CD4-positive, alpha-beta T cell treated with Interleukin-10 for 1 hour (primary cell): ENCODE measurements around the gene OSBPL6.
"Not testable (repeated sequence)": the region's sequence is repeated elsewhere in the genome, so short reads cannot be mapped to it uniquely, and the experiment has no call there.

Experiments used
- DNase-seq: peaks from one replicate; pipeline ENCODE4 v3.0.0-alpha.2; 2020

OSBPL6 gene

GRCh38 chr2:178315078-178315477 is 120.8 kb downstream of the OSBPL6 start:
- DNase-seq: no peak

GRCh38 chr2:178315488-178315948 is 121.2 kb downstream of the OSBPL6 start:
- no peak for DNase-seq

DNA sequence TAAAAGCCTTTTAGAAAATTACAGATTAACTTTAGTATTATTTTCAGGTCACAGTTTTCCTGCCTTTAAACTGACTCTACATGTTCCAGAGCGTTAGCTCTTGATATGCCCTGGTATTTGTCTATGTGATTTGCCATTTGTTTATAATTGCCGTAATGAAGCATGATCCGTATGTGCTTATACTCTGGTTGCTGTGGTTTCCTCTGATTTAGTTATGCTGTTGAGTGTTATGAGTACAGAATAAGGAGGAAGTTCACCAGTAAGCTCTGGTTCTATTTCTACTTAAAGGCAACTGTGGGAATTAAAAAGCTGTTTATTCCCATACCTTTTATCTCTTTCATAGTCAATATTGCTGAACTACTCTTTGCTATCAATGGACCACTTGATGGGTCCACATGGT is 123.5 kb downstream of the OSBPL6 start:
- DNase-seq: no peak

DNA sequence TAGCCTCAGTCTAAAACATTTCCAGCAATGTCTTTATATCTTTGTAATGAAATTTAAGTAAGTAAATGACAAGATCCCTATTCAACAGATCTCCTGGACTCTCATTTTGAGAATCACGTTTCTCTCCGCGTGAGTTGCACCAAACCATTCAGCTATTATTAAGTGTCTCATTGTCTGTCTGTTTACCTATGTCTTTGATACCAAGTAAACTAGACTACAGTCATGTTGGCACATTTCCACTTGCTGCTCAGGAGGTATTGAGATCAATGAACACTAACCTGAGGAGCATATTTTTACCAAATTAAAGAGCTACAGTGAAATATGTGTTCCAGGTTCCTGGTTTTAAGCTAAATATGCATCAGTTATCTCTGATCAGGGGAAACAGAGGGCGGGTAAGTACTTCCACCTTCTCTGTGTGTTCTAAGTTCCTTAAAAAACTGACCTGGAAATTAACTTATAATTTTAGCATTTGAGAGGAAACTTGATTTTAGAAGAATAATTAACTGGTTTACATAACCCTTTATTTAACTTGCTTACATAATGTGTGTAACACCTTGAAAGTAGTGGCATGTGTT is 125.8 kb downstream of the OSBPL6 start:
- no peak for DNase-seq

- DNase-seq: no peak
Observed at GRCh38 chr2:178322068-178322467, 127.8 kb downstream of the OSBPL6 start.

- DNase-seq: not testable (repeated sequence)
Observed at GRCh38 chr2:178323331-178323730, 129.0 kb downstream of the OSBPL6 start.

DNA sequence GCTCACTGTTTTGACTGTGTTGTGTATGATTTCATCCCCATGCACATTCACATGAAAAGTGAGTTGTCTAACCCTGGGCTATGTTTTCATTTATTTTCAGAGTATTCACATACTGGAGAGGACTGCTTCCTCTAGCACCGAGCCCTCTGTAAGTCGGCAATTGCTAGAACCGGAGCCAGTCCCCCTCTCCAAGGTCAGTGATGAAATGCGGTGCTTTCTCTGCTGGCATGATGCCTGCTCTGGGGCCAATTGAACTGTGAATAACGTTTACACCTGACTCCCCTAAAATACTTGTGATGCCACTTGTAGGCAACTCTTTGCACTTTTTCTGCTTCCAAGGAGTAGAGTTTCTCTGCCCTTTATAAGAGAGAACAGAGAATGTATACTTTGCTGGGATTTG is 129.8 kb downstream of the OSBPL6 start:
- no peak for DNase-seq

DNA sequence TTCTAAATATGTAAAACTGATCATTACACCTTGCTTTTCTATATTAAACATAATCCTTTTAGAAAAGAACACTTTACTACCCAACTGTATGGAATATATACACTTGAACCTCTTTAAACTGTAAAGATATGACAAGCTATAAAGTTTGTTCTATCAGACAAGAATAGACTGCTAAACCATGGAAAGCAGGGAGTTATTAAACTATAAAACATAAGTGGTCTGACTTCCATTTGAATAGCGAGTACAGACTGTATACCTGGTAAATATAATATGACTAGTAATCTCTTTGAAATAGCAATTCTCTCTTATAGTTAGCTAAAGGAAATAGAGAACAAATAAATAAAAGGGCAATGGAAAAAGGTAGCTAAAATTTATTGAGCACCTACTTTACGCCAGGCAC is 131.0 kb downstream of the OSBPL6 start:
- DNase-seq: no peak

GRCh38 chr2:178327516-178327915 is 133.2 kb downstream of the OSBPL6 start:
- DNase-seq: no peak

GRCh38 chr2:178328037-178328436 is 133.7 kb downstream of the OSBPL6 start:
- no peak for DNase-seq

GRCh38 chr2:178330175-178331017 is 136.1 kb downstream of the OSBPL6 start:
- DNase-seq: no peak

- no peak for DNase-seq
Observed at GRCh38 chr2:178331474-178332432, 137.4 kb downstream of the OSBPL6 start.

DNA sequence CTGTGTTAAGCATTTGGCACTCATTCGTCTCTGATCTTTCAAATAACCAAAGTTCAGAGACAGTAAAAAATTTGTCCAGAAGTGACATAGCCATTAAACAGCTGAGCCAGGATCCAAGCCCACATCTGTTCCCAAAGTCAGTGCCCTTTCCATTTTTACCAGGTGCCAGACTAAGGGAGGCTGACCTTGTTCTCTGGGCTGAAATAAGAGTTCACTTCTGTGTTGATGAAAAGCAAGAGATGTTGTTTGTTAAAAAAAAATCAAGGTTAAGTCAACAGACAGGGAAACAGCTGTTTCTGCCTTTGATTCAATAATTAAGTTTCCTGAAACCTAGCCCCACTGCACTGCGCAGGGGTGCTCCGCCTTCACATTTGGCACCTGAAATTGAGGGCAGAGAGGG is 139.5 kb downstream of the OSBPL6 start:
- DNase-seq: no peak

- no peak for DNase-seq
Observed at GRCh38 chr2:178335230-178335629, 140.9 kb downstream of the OSBPL6 start.

DNA sequence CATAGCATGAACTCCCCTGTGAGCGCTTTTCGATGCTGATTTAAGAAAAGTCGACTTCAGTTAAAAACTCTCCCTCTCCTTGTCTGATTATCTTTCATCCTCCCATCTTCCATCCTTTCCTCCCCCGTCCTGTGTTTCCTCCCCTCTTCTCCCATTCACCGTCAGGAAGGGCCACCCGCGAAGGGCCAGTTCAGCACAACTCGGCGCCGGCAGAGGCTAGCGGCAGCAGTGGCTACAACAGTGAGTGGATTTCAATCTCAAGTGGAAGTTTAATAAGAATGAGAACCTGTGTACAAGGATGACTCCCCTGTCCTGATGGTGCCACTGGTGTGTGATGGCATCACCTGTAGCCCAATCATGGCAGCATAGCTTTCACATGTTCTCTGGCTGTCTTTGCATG is 149.8 kb downstream of the OSBPL6 start:
- no peak for DNase-seq

- DNase-seq: no peak
Observed at GRCh38 chr2:178345951-178346350, 151.6 kb downstream of the OSBPL6 start.

DNA sequence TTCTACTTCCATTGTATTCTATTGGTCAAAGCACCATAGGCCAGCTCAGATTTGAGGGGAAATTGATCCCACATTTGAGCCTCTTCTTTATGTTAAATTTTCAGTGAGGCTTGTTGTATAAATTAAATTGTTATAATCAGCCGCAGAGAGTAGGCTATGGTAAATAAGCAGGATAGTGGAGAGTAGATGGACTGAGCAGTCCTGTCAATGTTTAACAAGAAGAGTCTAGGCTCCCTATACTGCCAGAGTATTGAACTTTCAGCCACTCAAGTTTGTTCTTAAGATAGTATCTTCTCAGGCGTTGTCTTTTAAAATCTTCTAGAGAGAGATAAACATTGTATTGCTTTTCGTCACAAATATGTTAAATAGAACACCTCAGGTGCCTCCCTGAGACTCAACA is 155.7 kb downstream of the OSBPL6 start:
- DNase-seq: no peak

DNA sequence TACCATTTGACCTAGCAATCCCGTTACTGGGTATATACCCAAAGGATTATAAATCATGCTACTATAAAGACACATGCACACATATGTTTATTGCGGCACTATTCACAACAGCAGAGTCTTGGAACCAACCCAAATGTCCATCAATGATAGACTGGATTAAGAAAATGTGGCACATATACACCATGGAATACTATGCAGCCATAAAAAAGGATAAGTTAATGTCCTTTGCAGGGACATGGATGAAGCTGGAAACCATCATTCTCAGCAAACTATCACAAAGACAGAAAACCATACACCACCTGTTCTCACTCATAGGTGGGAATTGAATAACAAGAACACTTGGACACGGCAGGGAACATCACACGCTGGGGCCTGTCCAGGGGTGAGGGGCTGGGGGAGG is 163.4 kb downstream of the OSBPL6 start:
- DNase-seq: not testable (repeated sequence)

- DNase-seq: no peak
Observed at GRCh38 chr2:178359192-178359912, 165.0 kb downstream of the OSBPL6 start.

GRCh38 chr2:178361588-178361987 is 167.3 kb downstream of the OSBPL6 start:
- DNase-seq: no peak

DNA sequence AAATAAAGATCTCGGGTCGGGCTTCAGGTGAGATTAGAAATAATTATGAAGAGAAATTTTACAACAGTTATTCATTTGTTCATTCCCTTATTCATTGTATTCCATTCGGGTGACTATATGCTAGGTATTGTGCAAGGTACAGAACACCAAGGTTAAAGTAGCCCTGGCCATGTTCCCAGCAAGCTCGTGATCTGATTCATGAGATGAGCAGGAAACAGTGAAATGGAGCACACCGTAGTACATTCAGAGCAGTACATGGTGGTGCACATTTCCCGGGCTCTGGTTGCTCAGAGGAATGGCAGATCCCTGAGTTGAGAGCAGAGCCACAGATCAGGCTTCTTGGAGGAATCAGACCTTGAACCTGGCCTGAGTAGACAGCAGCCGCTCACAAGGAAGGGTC is 168.9 kb downstream of the OSBPL6 start:
- no peak for DNase-seq

GRCh38 chr2:178365116-178365515 is 170.8 kb downstream of the OSBPL6 start:
- no peak for DNase-seq

DNA sequence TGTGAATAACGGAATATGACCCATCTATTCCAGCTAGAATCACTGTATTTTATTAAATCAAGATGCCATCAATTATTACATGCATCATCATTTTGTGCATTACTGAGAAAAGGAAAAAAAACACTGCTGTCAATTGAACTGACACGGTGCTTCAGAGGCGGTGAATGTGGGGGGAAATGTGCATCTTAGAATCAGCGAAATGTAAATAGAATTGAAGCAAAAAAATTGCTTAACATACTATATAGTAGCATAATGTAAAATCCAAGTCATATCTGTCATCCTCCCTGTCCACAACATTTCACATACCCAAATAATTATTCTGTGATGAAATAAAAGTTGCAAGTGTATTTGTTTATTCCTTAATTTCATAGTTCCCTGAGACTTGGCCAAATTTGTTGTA is 172.1 kb downstream of the OSBPL6 start:
- DNase-seq: no peak
